A673 (cell line): Measurements from ENCODE around the gene ATP5F1C.

Source experiments
- CTCF ChIP-seq: fragments of 300-800, 200-600 bp; sonication (generic); conservative IDR thresholded peaks from 2 replicates; pipeline ENCODE4 v1.5.1; 2017; ENCODE audit warnings: low read depth, mild to moderate bottlenecking, antibody characterized with exemption, low read length, moderate library complexity, mixed read lengths
- EZH2 ChIP-seq: fragments of 200-600 bp; sonication (generic); IDR thresholded peaks from 2 replicates; pipeline ENCODE4 v1.6.1; 2017; ENCODE audit warnings: borderline replicate concordance, low read depth, mild to moderate bottlenecking, mixed read lengths, antibody characterized with exemption, low read length; ENCODE audit not compliant: poor library complexity, severe bottlenecking

- TF ChIP-seq CTCF (no peak), EZH2 (no peak)
These were observed 23.0 kb downstream of the ATP5F1C start for GRCh38 chr10:7811000-7811399.
